Bronchial epithelial cell (primary cell): ENCODE results near the gene MAML1. TPM values are rescaled to one million over a fixed set of nuclear protein-coding genes. Genes with fewer than 3 reads are reported as not detected.
A peak's percentile ranks its signal among the peaks of the same experiment; 100 is the strongest.

Experiments used
- DNase-seq: peaks from one replicate; pipeline ENCODE4 v3.0.0-alpha.2; 2010; ENCODE audit warnings: low read depth
- FAIRE-seq: peaks from 2 replicates; lab custom pipeline; 2011; peaks lifted over from hg19 to GRCh38; lab: Jason Lieb, UNC
- H3K27me3 ChIP-seq: 2 replicates; pipeline ENCODE4 v1.5.1; 2011; ENCODE audit warnings: low read length; ENCODE audit not compliant: control insufficient read depth, insufficient read depth
- H3K36me3 ChIP-seq: 2 replicates; pipeline ENCODE4 v1.5.1; 2011; ENCODE audit warnings: low read length; ENCODE audit not compliant: control insufficient read depth, insufficient read depth
- H3K4me3 ChIP-seq: 2 replicates; pipeline ENCODE4 v1.5.1; 2011; ENCODE audit warnings: mild to moderate bottlenecking, low read depth, low read length, control low read depth
- total RNA-seq: library from RNA; depleted of rRNA; stranded (reverse); fragments of >200 nt; gene quantifications from 2 replicates; pipeline ENCODE4 v1.2.1, GENCODE V29; 2014
- TF ChIP-seq, protein P1 (sequence below): IDR thresholded peaks from 2 replicates; pipeline ENCODE4 v1.5.1; 2011; ENCODE audit warnings: mild to moderate bottlenecking, moderate library complexity, low read length, control low read depth, inconsistent platforms; ENCODE audit not compliant: insufficient read depth, severe bottlenecking

Gene MAML1
- total RNA-seq, 1 donor from 2014 or later, result 4.2 TPM

DNA sequence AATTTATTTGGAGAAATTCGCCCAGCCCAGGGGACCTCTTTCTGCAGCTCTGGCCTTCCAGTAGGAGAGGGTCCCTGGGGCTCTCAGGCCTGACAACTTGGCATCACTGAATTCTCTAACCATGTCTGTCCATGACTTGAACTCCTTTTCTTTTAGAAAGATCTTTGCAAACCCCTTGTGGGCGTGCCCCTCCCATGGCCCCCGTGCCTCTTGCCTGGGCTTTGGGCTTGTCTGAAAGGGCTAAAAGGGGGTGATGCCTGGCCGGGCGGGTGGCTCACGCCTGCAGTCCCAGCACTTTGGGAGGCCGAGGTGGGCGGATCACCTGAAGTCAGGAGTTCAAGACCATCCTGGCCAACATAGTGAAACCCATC is 84.8 kb downstream of the MAML1 start:
- H3K4me3 ChIP-seq, result peak overlapping the region; percentile 33
- no peak for FAIRE-seq
- no peak for DNase-seq
- TF ChIP-seq, protein P1, sequence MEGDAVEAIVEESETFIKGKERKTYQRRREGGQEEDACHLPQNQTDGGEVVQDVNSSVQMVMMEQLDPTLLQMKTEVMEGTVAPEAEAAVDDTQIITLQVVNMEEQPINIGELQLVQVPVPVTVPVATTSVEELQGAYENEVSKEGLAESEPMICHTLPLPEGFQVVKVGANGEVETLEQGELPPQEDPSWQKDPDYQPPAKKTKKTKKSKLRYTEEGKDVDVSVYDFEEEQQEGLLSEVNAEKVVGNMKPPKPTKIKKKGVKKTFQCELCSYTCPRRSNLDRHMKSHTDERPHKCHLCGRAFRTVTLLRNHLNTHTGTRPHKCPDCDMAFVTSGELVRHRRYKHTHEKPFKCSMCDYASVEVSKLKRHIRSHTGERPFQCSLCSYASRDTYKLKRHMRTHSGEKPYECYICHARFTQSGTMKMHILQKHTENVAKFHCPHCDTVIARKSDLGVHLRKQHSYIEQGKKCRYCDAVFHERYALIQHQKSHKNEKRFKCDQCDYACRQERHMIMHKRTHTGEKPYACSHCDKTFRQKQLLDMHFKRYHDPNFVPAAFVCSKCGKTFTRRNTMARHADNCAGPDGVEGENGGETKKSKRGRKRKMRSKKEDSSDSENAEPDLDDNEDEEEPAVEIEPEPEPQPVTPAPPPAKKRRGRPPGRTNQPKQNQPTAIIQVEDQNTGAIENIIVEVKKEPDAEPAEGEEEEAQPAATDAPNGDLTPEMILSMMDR, result no peak
- no peaks in the 10 kb centered on the region for H3K27me3 ChIP-seq
- peaks cover 5% of the 10 kb centered on the region for H3K36me3 ChIP-seq

DNA sequence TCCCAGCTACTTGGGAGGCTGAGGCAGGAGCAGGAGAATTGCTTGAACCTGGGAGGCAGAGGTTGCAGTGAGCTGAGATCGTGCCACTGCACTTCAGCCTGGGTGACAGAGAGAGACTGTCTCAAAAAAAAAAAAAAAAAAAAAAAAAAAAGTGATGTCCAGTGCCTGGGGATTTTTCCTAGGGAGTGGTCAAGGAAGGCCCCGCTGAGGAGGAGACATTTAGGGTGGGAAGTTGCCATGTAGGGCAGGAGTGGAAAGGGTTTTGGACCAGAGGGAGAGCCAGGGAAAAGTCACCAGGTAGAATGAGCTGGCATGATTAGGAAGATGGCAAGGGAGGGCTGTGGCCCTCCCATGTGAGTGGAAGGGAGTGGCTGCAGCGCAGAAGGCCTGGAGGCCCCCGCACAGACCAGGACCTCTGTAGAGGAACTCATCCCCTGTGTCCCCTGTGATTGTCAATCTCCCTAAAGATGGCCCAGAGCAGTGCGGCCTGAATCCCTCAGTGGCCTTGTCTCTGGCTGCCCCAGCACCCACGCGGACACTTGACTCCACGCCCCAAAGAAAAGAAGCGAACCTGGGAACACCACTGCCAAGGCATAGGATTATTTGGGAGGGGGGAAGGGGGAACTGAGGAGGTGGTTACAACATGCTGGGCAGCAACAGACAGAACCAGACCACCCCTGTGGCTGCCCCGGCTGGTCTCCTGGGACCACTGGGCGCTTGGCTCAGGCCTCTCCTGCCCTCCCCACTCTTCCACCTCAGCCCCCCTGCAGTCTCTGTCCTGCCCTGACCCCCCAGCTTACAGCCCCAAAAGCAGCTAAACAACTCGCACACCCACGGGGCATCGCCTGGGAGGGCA is 85.5 kb downstream of the MAML1 start:
- Histone ChIP-seq H3K27me3 (no peaks in the 10 kb centered on the region), H3K4me3 (peak overlapping the region; percentile 19), H3K36me3 (peaks cover 11% of the 10 kb centered on the region)
- TF ChIP-seq, protein P1, result no peak
- DNase-seq (no peak), FAIRE-seq (no peak)

DNA sequence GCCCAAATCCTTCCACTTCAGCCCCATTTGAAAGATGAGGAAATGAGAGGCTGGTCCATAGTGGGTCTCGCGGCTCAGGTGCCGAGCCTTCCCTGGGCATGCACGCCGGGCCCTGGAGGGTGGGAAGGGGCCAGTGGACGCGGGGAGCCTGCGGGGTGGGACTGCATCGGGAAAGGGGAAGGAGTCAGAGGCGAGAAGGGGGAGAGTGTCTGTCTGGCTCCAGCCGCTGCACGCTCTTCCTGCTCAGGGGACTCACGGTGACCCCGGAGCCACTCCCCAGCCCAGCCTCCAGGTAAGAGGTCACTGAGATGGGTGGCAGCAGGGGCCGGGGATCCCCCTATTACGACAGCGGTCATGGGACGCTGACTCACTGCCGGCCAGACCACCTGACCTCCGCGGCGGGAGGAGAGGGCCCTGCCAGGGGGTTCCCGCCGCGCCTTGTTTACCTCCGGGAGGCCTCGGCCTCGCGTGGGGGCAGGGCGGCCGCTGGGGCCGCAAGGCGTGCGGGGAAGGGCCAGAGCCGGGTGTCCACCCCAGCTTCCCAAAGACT is 86.2 kb downstream of the MAML1 start:
- DNase-seq (peak; percentile 84), FAIRE-seq (no peak)
- Histone ChIP-seq H3K36me3 (peaks cover 16% of the 10 kb centered on the region), H3K4me3 (peak overlapping the region; percentile 19), H3K27me3 (no peaks in the 10 kb centered on the region)
- TF ChIP-seq, protein P1, result no peak

DNA sequence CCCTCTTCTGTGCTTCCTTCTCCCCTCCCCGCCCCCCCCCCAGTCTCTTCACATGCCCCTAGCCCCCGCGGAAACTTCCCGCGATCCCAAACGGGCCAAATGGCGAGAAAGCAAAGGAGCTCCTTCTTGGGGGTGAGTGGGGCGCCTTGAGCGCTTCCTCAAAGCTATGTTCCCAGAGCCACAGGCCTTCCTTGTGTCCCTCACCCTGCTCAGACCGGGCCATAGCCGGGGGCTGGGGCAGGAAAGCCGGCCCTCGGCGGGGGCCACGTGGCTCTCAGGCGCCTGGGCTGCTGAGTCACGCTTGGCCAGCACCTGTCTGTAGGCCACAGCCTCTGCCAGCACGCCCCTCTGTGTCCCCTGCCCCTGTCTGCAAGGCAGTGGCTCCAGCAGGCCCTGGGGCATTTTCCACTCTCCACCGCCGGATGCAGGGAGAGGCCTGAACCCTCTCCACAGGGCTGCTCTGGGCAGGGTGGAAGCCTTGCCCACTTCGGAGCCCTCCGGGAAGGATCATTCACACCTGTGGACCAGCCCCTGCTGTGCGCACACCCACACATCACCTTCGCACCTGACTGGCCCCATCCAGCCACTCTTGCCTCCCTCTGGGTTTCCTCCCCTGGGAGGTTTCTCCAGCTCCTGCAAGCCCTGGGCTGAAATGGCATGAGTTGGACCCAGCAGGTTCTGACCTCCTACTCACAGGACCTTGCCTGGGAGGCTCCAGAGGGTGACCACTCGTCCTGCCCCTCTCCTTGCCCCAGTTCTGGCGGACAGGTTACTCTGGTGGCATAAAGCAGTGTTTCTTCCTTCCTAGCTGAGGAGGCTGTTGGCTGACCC is 86.9 kb downstream of the MAML1 start:
- no peak for FAIRE-seq
- Histone ChIP-seq H3K36me3 (peaks cover 23% of the 10 kb centered on the region), H3K4me3 (no peak overlapping the region), H3K27me3 (no peaks in the 10 kb centered on the region)
- TF ChIP-seq, protein P1, result no peak
- peak; percentile 45 for DNase-seq

DNA sequence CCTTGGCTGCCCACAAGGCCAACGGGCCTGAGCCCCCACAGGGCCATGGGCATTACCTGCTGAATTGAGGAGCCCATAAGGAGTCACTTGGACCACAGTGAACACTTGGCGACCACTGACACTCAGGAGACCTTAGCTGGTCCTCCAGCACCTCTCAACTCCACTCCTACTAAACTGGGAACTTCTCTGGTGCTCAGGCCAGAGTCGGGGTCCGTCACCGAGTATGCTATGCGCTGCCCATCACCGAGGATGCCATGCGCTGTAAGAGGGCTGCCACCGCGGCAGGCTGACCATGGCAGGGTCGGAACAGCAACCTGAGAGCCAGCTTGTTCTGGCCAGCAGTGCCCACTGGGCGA is 87.5 kb downstream of the MAML1 start:
- peak overlapping the region; percentile 92 for H3K4me3 ChIP-seq
- DNase-seq (no peak), FAIRE-seq (no peak)
- no peaks in the 10 kb centered on the region for H3K27me3 ChIP-seq
- H3K36me3 ChIP-seq, result peaks cover 29% of the 10 kb centered on the region
- TF ChIP-seq, protein P1, result no peak
